Fibroblast of skin of right biceps (primary cell): ENCODE results near the gene DNHD1.

ENCODE experiments used
- DNase-seq: peaks from one replicate; pipeline ENCODE4 v3.0.0-alpha.2; 2013

DNHD1 gene

DNA sequence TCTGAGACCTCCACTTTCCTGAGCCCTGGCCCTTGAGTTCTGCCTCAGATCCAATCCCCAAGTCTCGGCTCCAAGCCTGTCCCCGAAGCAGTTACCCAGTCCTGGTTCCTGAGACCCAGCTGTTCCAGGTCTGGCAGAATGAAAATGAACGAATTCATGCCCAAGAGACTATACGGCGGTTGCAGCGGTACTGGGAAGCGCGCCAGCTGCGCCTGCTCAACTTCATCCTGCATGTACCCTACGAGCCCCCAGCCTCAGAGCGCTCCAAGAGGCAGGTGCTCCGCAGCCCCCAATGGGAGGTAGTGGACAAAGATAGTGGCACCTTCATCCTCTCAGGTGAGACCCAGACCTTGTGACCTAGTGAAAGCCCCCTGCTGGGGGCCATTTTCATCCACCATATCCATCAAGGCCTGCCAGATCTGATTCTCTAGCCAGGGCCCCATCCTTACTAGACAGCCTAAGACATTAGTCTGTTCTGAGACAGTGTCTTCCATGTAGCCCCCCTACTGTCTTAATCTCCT is 42.7 kb downstream of the DNHD1 start:
- DNase-seq, result no peak

DNA sequence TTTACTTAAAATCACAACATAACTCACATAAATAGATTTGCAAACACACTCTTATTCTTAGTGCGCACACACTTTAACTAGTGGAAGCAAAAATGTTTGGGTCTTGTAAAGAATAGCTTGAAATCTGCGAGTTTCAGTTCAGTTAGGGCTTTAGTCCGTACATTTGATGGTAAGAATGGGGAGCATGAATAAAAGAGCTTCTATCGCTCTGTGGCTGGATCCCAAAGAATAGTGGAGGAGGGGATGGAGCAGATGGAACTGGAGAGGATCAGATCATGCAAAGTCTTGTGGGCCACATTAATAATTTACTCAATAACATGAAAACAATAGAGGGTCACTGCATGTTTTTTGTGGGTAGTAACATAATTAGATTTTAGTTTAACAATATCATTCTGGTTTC is 44.3 kb downstream of the DNHD1 start:
- no peak for DNase-seq

DNA sequence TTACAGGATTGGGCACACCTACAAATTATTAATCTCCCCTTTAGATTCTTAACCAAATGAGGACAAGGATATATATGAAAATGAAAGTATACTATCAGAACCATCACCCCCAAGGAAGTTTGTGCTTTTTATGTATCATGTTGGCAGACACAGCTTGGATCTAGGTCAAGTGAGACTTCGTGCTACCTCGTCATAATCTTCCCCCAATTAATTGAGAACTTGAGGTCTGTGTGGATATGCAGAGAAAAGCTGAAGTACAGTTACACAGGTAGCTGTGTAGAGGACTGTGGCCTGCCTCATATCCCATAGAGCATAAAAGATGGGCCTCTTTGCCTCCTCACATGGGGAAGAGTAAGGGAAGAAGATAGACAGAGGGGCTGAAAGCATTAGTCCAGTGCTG is 45.6 kb downstream of the DNHD1 start:
- DNase-seq, result no peak

DNA sequence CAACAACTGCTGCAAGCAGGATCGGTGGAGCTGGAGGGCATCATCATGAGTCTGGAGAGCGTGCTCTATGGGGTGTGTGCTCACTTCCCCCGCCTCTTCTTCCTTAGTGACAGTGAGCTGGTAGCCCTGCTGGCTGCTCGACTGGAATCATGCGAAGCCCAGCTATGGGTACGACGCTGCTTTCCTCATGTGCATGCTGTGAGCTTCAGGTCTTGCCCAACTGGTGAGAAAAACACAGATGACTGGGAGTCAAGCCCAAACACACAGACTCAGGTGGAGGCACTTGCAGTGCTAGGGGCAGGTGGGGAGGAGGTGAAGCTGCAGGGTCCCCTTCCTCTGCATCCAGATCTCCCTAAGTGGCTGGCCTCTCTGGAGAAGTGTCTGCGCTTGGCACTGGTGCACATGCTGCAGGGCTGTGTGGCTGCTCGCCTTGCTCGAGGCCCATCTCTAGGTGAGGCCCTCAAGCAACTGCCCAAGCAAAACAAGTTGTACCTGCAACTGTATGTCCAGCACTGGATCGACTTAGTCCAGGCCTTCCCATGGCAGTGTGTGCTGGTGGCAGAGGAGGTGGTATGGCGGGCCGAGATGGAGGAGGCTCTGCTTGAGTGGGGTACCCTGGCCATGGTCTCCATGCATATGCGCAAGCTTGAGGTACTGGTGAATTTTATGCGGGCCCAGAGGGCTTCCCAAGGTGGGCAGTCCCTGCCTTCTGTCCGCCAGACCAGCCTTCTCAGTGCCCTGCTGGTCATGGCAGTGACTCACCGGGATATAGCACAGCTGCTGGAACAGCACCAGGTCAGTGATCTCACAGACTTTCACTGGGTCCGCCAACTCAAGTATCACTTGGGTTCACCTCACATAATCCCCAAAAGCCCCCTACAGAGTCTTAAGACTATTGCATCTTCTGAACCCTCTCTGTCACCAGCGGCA is 48.1 kb downstream of the DNHD1 start:
- DNase-seq, result peak; percentile 3

DNA sequence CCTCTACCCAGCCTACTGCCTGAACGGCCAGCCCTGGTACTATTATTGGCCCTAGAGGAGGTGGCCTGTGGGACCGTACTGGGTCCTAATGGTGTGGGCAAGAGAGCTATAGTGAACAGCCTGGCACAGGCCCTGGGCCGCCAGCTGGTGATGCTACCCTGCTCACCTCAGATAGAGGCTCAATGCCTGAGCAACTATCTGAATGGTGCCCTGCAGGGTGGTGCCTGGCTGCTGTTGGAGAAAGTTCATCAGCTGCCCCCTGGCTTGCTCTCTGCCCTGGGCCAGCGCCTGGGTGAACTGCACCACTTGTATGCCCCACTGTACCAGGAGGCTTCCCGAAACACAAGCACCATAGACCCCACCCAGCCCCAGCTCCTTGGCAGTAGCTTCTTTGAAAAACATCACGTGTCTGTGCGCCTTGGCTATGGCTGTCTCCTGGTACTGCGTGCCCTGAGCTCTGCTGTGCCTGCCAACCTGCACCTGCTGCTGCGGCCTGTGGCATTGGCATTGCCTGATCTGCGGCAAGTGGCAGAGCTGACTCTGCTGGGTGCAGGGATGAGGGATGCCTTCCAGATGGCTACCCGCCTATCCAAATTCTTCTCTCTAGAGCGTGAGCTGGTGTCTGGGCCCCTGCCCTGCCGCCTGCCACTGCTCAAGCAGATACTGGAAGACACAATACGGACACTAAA is 49.0 kb downstream of the DNHD1 start:
- DNase-seq, result no peak

DNA sequence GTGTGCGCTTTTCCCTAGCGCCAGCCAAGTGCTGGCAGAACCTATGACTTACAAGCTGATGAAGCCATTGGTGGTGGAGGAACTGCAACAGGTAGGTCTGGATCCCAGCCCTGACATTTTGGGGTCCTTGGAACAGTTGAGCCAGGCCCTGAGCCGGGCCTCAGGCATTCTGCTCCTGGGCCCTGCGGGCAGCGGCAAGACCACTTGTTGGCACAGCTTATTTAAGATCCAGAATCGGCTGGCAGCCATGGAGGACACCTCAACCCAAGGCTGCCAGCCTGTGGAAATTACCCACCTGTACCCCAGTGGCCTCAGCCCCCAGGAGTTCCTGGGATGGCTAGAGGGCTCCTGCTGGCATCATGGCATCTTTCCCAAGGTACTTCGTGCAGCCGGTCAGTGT is 49.7 kb downstream of the DNHD1 start:
- DNase-seq, result no peak

DNA sequence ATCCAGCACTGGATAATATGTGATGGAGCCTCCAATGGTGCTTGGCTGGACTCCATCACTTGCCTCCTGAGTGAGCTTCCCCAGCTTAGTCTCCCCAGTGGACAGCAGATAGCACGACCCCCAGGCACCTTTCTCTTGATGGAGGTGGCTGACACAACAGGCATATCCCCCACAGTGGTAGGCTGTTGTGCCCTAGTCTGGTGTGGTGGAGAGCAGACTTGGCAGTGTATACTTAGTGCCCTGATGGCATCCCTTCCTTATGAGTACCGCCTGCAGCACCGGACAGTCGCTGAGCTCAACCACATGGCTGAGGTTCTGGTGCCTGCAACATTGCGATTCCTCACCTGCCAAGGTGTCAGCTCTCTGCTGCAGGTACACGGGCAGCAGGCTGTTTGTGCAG is 50.1 kb downstream of the DNHD1 start:
- DNase-seq, result no peak

DNA sequence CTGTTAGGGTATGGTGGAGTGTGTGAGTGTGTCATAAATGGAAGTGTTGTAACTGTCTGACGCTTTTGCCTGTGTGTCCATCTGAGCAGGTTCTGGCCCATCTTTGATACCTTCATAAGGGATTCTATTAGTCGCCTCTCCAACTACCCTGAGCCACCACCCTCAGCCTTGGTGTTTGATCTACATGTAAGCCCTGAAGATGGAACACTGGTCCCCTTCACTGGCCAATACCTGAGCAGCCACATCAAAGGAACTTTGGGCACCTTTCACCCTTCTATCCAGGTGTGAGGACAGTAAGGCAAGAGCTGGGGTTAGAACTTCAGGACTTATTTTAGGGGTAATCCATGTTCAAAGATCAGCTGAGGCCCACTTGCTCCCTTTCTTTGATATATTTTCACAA is 51.0 kb downstream of the DNHD1 start:
- no peak for DNase-seq

DNA sequence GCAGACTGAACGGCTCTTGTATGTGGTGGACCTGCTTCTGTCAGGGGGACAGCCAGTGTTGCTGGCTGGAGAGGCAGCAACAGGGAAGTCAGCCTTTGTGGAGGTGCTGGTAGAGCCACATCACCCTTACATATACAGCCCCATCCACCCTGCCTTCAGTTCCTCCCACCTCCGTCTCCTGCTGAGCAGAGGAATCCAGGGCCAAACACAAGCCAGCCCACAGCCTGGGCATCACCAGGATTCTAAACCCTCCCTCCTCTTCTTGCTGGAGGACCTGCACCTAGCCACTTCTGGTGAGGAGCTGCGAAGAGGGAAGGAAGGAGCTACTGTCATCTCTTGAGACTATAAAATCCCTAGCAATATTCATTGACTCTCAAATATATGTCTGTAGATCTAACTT is 51.6 kb downstream of the DNHD1 start:
- DNase-seq, result no peak

DNA sequence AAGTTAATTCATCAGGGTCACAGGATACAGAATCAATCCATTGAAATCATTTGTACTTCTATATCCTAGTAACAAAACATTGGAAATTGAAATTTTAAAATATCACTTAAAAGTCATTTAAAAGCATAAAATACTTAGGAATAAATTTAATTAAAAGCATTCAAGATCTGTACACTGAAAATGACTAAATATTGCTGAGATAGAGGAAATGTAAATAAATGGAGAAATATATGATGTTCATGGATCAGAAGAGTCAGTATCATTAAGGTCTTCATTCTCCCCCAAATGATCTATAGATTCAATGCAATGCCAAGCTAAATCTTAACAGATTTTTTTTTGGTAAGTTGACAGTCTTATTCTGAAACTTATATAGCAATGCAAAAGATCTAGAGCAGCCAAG is 56.6 kb downstream of the DNHD1 start:
- no peak for DNase-seq

DNA sequence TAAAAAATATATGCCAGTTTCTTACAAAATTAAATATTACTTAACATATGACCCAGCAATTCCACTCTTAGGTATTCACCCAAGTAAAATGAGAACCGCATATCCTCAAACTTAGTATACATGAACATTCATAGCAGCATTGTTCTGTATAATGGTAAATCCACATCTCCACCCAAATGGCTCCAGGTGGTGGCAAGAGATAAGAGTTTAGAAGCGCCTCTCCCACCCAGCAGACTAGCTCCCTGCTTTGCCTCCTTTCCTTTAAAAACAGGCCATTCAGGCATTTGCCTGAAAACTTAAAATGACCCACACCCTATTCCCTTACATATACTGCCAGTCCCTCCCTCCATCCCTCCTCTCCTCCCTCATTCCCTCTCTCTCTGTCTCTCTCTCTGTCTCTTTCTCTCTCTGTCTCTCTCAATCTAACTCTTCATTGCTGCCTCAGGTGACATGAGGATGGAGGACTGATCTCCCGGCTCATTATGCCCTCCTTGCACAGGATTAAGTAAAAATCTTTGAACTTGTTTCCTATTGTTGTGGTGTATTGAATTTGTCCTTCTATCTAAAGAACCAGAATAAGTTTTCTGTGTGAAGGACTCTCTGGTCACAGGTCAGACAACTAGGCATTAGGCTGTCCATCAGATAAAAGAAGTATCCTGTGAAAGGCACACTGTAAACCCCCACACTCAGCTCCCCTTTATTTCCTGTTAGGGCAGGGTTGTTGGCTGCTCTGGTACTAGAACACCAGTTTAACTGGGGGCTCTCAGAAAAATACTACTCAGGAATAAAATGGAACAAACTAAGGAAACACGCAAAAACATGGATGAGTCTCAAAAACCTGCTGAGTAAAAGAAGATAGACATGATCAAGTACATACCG is 58.0 kb downstream of the DNHD1 start:
- no peak for DNase-seq

DNA sequence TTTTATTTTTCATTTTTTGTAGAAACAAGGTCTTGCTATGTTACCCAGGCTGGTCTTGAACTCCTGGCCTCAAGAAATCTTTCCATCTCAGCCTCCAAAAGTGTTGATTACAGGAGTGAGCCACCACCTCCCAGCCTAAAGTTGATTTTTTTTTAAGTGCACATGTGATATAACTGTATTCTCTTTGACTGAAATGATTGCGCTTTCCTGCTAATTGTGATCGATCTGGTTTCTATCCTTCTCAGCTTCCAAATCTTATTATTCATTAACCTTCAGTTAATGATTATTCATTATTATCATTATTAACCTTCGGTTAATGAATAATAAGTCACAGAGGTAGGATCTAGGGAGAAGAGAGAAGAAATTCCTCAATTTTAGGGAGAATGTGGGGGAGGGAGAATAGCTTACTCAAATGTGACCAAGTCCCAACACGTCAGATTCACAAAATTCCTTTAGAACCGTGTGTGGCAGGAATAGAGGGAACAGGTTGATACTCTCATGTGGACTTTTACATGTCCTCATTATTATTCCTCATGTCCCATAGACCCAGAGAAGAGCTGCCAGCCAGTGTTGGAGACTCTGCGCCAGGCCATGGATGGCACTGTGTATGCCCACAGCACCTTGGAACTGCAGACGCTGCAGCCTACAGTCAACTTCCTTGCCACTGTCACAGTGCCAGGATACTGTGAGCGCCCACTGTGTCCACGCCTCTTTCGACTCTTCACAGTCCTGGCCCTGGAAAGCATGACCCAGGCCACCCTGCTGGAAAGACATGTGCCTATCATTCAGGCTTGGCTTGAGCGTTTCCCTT is 59.3 kb downstream of the DNHD1 start:
- DNase-seq, result no peak

DNA sequence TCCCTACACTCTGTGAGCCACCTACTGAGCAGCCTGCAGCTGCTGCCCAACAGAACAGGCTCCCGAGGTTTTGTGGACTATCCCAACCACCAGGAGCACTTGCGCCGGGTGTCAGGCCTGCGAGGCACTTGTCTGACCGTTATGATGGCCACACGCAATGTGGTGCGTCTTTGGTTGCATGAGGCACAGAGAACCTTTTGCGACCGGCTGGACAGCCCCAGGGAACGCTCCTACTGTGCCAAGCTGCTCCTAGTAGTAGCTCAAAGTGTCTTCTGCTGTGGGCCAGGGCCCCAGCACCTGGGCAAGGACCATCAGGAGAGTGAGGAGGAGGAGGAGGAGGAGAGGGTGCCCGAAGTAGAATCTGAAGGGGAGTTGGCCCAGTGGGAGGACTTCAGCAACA is 60.0 kb downstream of the DNHD1 start:
- DNase-seq, result no peak

DNA sequence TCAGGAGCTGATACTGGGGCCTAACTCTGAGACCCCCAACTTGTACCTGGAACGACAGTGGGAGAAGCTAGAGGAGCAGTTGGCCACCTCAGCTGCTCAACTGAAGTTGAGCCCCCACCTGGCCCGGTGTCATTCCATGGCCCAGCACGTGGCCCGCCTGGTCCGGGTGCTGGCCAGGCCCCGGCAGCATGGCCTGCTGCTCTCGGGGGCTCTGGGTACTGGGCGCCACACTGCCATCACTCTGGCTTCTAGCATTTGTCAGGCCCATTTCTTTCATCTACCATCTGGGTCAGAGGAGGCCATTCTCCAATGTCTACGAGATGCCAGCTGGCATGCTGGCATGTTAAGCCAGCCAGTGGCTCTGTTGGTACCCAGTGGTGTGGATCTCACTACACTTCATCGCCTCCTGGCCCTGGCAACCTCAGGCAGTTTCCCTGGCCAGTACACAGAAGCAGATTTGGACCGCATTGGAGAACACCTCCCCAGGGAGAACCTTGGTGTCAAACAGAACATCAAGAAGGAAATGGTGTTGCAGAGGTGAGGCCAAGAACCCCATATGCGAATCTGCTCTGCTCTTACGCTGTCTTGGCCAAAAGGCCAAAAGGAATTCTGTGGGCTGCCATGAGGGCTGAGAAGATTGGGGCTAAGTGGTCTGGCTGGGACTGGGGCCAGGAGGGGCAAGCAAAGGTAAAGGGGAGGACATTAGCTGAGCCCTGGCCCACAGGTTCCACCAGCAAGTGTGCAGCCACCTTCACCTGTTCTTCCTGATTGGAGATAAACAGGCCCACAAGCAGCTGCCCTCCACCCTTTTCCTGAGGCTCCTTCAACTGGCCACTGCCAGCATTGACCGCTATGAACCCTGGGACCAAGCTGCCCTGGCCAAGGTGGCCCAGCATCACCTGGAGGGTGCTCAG is 60.9 kb downstream of the DNHD1 start:
- no peak for DNase-seq

DNA sequence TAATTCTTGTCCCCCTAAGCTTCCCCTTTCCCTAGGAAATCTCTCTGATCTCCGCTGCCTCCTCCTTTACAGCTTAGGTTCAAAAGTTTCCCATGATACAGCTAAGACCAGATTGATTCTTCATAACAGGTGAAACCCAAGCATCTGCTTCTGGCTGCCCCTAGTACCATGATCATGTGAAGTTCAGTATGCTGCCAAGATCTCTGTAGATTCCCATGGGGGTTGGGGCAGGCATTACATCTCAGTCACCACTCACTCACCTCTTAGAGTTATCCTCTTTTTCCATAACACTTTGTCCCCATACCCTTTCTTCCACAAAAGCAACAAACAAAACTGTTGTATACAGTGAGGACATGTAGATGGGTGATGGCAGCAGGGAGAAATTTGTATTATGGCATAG is 62.3 kb downstream of the DNHD1 start:
- no peak for DNase-seq

DNA sequence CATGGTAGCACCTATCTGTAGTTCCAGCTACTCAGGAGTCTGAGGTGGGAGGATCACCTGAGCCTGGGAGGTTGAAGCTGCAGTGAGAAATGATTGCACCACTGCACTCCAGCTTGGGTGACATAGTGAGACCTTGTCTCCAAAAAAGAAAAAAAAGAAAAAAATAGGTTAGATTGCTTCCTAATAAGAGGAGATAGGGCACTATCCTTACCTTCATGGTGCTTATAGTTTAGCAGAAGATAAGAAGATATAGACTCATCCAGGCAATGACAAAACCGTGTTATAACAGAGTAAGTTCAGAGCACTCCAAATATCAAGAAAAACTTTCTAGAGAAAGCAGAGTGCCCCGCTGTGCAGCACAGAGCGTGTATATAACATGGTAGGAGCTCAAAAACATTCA is 64.2 kb downstream of the DNHD1 start:
- no peak for DNase-seq

DNA sequence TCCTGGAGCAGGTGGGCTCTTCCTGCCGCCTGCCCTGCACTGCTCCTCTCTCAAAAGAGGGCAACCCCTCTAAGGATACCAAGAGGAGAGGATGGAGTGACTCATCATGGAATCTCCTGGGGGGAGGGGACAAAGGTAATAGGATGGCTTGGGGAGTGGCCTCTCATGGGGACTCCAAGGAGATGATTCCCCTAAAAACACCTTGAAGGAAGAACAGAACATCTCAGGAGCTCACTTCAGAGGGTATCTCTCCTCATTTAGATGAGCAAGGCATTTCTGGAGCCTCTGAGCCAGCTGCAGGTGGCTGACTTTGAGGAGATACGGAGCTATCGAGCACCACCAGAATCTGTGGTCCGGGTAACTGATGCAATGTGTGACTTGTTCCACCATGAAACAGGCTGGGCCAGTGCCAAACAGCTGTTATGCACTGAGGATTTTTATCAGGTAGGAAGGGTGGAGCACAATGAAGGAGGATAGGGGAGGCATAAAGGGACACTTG is 66.1 kb downstream of the DNHD1 start:
- peak; percentile 8 for DNase-seq

DNA sequence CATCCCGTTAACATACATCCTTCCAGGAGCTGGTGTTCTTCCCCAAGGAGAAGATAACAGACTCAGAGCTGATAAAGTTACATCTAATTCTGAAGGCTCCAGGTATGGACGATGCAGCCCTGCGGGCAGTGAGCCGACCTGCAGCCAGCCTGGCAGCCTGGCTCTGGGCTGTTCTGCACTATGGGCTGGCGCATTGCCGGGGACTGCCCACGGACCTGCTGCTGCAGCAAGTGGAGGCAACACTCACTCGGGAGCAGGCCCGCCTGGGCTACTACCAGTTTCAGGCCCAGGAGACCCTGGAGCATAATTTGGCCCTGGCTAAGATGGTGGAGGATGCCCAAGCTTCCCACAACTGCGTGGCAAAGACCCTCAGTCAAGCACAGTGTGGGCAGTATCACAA is 66.6 kb downstream of the DNHD1 start:
- no peak for DNase-seq

DNA sequence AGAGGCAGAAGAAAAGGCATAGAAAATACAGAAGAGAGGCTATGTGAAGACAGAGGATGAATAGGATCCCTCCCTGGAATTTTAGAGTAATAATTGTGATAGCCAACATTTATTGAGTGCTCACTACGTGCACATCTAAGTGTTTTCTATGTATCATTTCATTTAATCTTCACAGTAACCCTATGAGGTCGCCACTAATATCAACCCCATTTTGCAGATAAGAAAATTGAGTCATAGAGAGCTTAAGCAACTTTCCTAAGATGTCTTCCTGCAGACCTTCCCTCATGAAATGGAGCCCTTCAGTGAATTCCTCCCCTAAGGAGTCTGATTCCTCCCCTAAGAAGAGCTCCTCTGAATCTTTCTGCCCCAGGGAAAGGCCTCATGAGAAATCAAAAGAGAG is 68.2 kb downstream of the DNHD1 start:
- no peak for DNase-seq

DNA sequence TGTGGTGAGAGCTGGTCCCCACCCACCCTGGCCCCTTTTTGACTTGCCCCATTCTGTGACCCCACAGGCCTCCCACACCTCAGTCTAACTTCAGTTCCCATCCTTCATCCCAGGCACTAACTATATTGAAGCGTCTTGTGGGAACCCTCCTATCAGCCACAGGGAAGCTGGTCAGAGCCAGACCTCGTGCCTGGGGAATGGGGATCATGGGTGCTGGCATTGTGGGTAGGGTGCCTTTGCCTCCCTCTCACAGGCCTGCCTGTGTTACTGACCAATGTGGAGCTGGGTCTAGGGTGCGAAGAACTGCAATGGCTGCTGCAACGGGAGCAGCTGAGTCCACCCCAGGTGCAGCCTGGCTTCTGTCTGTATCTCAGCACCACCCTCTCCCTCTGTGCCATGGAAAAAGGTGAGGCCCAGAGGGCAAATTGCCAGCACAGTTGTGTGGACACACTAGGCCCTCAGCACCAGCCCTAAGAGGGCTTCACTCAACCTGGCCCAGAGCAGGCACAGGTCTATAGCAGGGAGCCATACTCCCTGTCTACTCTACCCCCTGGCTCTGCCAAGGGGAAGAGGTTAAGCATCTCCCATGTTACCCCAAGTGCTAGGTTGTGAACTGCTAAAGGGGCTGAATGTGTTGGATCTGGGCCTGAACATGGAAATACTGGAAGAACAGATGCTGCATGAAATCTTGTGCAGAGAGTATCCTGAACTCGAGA is 69.1 kb downstream of the DNHD1 start:
- DNase-seq, result no peak
